ENCODE measurements around the gene EXOC2.

EXOC2 gene

GRCh38 chr6:684831-685636, 7.9 kb downstream of the EXOC2 start:
- FAIRE-seq (peak; percentile 71), DNase-seq (ENCODE audit: insufficient read length, low spot score) (peak; percentile 36)
- no peak for TF ChIP-seq POLR2AphosphoS5 (IDR thresholded peaks at IDR 0.05; ENCODE audit: low read depth, low read length)
- TF ChIP-seq POLR2A (IDR thresholded peaks at IDR 0.05; ENCODE audit: low read depth, low read length) = no peak
- no peak for TF ChIP-seq PAX5 (IDR thresholded peaks at IDR 0.05; ENCODE audit: insufficient read depth, low read length, severe bottlenecking)
- TF ChIP-seq SPI1 (IDR thresholded peaks at IDR 0.05; ENCODE audit: low read depth, low read length) = no peak
- TF ChIP-seq POU2F2 (IDR thresholded peaks at IDR 0.05; ENCODE audit: low read depth, low read length) = no peak
- no peak for TF ChIP-seq TAF1 (IDR thresholded peaks at IDR 0.05; ENCODE audit: low read depth, low read length)

- DNase-seq (ENCODE audit: insufficient read length, low spot score) (no peak), FAIRE-seq (peak; percentile 75)
- TF ChIP-seq POU2F2 (IDR thresholded peaks at IDR 0.05; ENCODE audit: low read depth, low read length) = no peak
- no peak for TF ChIP-seq TAF1 (IDR thresholded peaks at IDR 0.05; ENCODE audit: low read depth, low read length)
- no peak for TF ChIP-seq PAX5 (IDR thresholded peaks at IDR 0.05; ENCODE audit: insufficient read depth, low read length, severe bottlenecking)
- no peak for TF ChIP-seq SPI1 (IDR thresholded peaks at IDR 0.05; ENCODE audit: low read depth, low read length)
- TF ChIP-seq POLR2AphosphoS5 (IDR thresholded peaks at IDR 0.05; ENCODE audit: low read depth, low read length) = no peak
- TF ChIP-seq POLR2A (IDR thresholded peaks at IDR 0.05; ENCODE audit: low read depth, low read length) = no peak
Measured at GRCh38 chr6:683742-684440, 9.0 kb downstream of the EXOC2 start.

GRCh38 chr6:680666-681340, 12.1 kb downstream of the EXOC2 start:
- no peak for FAIRE-seq
- TF ChIP-seq POU2F2 (IDR thresholded peaks at IDR 0.05; ENCODE audit: low read depth, low read length) = no peak
- no peak for TF ChIP-seq TAF1 (IDR thresholded peaks at IDR 0.05; ENCODE audit: low read depth, low read length)
- no peak for DNase-seq (ENCODE audit: insufficient read length, low spot score)

GRCh38 chr6:680251-680650, 12.7 kb downstream of the EXOC2 start:
- DNase-seq (ENCODE audit: insufficient read length, low spot score) = no peak
- FAIRE-seq = no peak
- TF ChIP-seq PAX5 (IDR thresholded peaks at IDR 0.05; ENCODE audit: insufficient read depth, low read length, severe bottlenecking) (no peak), TAF1 (IDR thresholded peaks at IDR 0.05; ENCODE audit: low read depth, low read length) (no peak), POU2F2 (IDR thresholded peaks at IDR 0.05; ENCODE audit: low read depth, low read length) (no peak), POLR2A (IDR thresholded peaks at IDR 0.05; ENCODE audit: low read depth, low read length) (no peak)

- DNase-seq (ENCODE audit: insufficient read length, low spot score) (no peak), FAIRE-seq (no peak)
- TF ChIP-seq POLR2AphosphoS5 (IDR thresholded peaks at IDR 0.05; ENCODE audit: low read depth, low read length) = no peak
- no peak for TF ChIP-seq SPI1 (IDR thresholded peaks at IDR 0.05; ENCODE audit: low read depth, low read length)
- no peak for TF ChIP-seq POLR2A (IDR thresholded peaks at IDR 0.05; ENCODE audit: low read depth, low read length)
- TF ChIP-seq TAF1 (IDR thresholded peaks at IDR 0.05; ENCODE audit: low read depth, low read length) = no peak
- no peak for TF ChIP-seq PAX5 (IDR thresholded peaks at IDR 0.05; ENCODE audit: insufficient read depth, low read length, severe bottlenecking)
- TF ChIP-seq POU2F2 (IDR thresholded peaks at IDR 0.05; ENCODE audit: low read depth, low read length) = no peak
Measured at GRCh38 chr6:679282-679681, 13.7 kb downstream of the EXOC2 start.

GRCh38 chr6:678520-678919, 14.4 kb downstream of the EXOC2 start:
- FAIRE-seq (no peak), DNase-seq (ENCODE audit: insufficient read length, low spot score) (no peak)
- no peak for TF ChIP-seq SPI1 (IDR thresholded peaks at IDR 0.05; ENCODE audit: low read depth, low read length)
- TF ChIP-seq POLR2AphosphoS5 (IDR thresholded peaks at IDR 0.05; ENCODE audit: low read depth, low read length) = no peak
- TF ChIP-seq PAX5 (IDR thresholded peaks at IDR 0.05; ENCODE audit: insufficient read depth, low read length, severe bottlenecking) = no peak
- TF ChIP-seq POLR2A (IDR thresholded peaks at IDR 0.05; ENCODE audit: low read depth, low read length) = no peak
- TF ChIP-seq POU2F2 (IDR thresholded peaks at IDR 0.05; ENCODE audit: low read depth, low read length) = no peak
- TF ChIP-seq TAF1 (IDR thresholded peaks at IDR 0.05; ENCODE audit: low read depth, low read length) = no peak

GRCh38 chr6:677919-678318, 15.0 kb downstream of the EXOC2 start:
- TF ChIP-seq TAF1 (IDR thresholded peaks at IDR 0.05; ENCODE audit: low read depth, low read length) (no peak), SPI1 (IDR thresholded peaks at IDR 0.05; ENCODE audit: low read depth, low read length) (no peak), POU2F2 (IDR thresholded peaks at IDR 0.05; ENCODE audit: low read depth, low read length) (no peak), PAX5 (IDR thresholded peaks at IDR 0.05; ENCODE audit: insufficient read depth, low read length, severe bottlenecking) (no peak), POLR2AphosphoS5 (IDR thresholded peaks at IDR 0.05; ENCODE audit: low read depth, low read length) (no peak), POLR2A (IDR thresholded peaks at IDR 0.05; ENCODE audit: low read depth, low read length) (no peak)
- FAIRE-seq = no peak
- DNase-seq (ENCODE audit: insufficient read length, low spot score) = no peak

- no peak for DNase-seq (ENCODE audit: insufficient read length, low spot score)
- TF ChIP-seq POU2F2 (IDR thresholded peaks at IDR 0.05; ENCODE audit: low read depth, low read length) (no peak), POLR2AphosphoS5 (IDR thresholded peaks at IDR 0.05; ENCODE audit: low read depth, low read length) (no peak)
- no peak for FAIRE-seq
Measured at GRCh38 chr6:674956-675355, 18.0 kb downstream of the EXOC2 start.

- DNase-seq (ENCODE audit: insufficient read length, low spot score) = no peak
- TF ChIP-seq SPI1 (IDR thresholded peaks at IDR 0.05; ENCODE audit: low read depth, low read length) (no peak), PAX5 (IDR thresholded peaks at IDR 0.05; ENCODE audit: insufficient read depth, low read length, severe bottlenecking) (no peak), POLR2A (IDR thresholded peaks at IDR 0.05; ENCODE audit: low read depth, low read length) (no peak), POLR2AphosphoS5 (IDR thresholded peaks at IDR 0.05; ENCODE audit: low read depth, low read length) (no peak), POU2F2 (IDR thresholded peaks at IDR 0.05; ENCODE audit: low read depth, low read length) (no peak), TAF1 (IDR thresholded peaks at IDR 0.05; ENCODE audit: low read depth, low read length) (no peak)
- no peak for FAIRE-seq
Measured at GRCh38 chr6:674406-674805, 18.5 kb downstream of the EXOC2 start.
